HUDEP-2 (cell line): ENCODE results near the gene GSX2.

Source experiments
- DNase-seq, 76 experiments: peaks; one replicate each; lab custom pipeline; 2025; ENCODE audit not compliant: unreplicated experiment in 76 of 76; lab: John Stamatoyannopoulos, UW

GSX2 gene

DNA sequence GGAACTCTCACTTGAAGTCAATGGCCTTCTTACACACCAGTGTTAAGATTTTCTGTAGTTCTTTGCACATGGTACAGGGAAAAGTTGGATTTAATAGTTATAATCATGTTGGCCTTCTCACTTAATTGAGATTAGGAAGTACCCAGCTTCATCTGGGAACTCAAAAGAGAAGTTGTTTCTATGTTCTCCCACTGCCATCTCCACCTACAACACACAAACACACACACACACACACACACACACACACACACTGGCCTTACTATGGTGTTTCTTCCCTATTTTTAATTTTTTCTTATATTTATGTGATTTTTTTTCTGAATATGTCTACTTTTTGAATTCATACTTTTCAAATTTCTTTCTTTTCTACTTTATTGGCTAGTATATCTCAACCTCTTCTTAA is 25.6 kb upstream of the GSX2 start:
- DNase-seq = no peak

DNA sequence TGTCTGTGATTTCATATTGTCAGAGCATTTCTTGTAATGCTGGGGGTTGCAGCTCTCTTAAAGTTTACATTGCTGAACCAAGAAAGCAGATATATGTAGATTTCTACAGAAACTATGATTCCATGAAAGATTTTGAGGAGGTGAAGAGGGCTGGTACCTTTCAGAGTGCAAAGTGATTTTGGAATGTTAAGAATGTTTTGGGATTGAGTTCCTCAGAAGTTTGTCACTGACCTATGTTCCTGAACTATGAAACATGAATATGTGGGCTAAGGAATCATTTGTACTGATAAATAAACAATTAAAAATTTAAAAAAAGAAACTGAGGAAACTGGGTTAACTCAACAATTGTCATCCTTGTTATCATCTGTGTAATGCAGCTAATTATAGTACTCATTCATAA is 23.3 kb upstream of the GSX2 start:
- DNase-seq = no peak

DNA sequence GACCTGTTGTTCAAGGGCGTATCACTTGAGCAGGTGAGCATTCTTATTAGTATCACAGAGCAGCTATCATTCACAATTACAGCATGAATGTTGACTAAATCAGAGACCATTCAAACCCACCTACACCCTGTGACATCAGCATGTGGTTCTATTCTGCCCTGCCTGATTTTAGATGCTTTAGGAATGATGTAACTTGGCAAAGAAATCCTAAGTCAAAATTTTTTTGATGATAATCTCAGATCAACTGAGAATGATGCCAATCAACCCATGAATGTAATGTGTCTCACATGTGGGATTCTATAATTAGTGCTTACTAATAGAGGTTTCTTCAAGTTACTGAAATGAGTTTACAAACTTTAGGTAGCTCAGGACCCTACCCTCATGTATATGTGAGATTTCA is 22.2 kb upstream of the GSX2 start:
- no peak for DNase-seq

DNA sequence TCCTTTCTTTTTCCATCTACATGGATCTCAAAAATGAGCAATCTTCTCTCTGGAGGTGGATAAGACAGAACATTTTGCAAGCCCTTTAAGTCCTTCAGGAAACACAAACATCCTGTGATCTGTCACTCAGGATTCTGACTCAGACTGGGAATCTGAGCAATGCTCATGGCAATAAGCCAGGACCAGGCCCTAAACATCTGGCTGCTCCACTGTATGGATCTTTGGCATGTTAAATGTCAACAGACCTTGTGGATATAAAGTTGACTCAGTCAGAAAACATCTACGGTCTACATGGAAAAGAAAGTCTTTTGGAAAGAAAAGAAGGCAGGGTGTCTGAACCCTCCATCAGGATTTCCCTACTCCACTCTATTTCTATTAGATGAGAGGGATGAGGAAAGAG is 17.8 kb upstream of the GSX2 start:
- DNase-seq = no peak

DNA sequence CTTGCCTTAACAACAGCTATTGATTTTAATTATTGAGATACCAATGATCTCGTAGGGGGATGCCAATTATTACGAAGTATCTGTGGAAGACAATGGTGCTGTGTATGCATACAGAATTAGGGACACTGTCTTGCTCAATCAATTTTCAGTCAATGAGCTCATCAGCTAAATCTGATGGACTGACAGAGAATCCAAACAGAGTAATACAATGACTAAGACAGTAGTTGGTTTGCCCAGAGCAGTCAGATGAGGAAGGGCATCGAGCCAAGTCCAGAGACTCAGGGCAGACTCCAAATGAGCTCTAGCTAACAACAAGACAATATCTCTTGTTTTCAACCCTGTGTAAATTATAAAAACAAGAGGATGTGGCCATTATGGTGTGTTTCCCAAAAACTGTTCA is 14.7 kb upstream of the GSX2 start:
- DNase-seq = peak in 1 of 76 experiments; percentile 3

DNA sequence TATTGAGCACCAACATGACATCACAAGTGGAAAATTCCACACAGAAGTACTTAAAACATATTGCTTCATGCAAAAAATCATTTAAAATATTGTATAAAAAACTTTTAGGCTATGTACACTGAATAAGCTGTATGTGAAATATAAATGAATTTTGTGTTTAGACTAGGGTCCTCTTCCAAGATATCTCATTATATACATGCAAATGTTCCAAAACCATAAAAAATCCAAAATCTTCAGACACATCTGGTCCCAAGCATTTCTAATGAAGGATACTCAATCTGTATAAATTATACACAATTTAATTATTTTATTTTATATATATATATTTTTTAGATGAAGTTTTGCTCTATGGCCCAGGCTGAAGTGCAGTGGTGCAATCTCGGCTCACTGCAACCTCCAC is 10.1 kb upstream of the GSX2 start:
- no peak for DNase-seq

DNA sequence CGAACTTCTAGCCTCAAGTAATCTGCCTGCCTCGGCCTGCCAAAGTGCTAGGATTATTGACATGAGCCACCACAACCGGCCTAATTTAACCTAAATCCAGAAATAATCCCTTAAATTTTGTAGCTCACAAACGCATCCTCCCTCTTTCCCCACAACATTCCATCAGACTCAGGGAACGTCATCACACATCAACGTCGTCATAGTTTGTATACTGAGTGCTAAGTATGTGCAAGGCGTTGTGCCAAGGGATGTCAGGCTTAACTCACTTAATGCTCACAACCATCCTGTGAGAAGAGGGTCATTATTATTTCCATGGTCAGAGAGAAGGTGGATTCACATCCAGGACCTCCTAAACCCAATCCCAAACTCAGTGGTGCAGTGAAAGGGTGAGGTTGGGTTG is 9.6 kb upstream of the GSX2 start:
- DNase-seq = no peak

DNA sequence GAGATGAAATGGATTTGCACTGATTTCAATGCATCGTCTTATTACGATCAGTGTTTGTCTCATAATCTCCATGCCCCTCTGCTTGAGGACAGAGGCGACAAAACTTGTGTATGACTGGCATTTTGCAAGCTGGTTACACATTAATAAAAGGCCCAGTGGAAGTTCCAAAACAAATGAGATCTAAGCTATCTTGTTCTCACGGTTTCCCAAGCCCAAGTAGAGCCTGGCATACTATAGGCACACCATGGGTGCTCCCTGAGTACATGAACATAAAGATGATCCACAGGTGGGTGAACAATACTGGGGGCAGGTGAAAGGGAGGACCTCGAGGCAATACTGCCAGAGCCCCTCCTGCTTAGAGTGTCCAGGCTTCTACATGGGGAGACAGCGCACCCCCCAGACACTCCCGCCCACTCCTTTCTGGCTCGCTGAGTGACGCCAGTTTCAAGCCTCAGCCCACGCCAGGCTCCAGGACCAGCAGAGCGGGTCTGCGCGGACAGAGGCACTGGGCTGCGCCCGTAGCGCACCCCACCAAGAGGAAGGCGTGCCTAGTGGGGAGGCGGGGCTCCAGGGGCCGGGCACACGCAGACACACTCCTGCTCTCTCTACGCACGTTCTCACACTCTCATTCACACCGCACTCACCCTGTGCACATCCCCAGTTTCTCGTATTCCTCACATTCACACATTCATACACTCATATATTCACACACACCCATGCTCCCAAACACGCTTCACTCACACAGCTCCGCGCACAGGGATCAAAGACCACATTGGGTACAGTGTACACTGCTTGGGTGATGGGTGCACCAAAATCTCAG is 8.9 kb upstream of the GSX2 start:
- DNase-seq = no peak

DNA sequence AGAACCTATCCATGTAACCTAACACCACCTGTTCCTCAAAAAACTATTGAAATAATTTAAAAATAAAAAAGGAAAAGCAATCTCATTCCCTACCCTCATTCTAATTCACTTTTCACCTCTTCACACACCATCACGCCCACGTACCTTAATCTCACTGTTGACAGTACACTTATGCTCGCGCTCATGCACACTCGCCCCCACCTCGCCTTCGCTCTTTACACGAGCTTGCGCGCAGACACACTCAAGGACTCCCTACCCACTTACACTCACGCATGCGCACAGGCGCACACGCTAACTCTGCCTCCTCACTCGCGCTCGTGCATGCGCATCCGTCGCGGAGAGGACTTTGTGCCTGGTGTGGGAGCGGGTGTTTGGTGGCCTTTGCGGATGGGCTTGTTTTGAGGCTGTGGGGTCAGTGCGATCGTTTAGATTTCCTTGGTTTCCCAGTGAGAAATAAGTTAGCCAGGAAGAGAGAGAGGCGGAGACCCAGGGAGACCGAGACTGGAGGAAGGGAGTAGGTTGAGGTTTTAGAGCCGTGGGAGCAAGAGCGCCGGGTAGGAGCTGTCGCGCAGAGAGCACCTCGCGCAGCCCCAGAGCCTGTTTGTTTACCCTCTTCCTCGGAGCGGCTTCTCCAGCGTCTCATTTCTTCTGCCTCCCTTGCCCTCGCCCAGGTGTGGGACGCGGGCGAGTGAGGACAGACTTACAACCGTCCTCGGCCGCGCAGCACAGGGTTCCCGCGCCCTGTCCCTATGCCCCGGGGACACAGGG is 8.1 kb upstream of the GSX2 start:
- DNase-seq = peak in 22 of 76 experiments; percentile 0 to 42 (median 19)

DNA sequence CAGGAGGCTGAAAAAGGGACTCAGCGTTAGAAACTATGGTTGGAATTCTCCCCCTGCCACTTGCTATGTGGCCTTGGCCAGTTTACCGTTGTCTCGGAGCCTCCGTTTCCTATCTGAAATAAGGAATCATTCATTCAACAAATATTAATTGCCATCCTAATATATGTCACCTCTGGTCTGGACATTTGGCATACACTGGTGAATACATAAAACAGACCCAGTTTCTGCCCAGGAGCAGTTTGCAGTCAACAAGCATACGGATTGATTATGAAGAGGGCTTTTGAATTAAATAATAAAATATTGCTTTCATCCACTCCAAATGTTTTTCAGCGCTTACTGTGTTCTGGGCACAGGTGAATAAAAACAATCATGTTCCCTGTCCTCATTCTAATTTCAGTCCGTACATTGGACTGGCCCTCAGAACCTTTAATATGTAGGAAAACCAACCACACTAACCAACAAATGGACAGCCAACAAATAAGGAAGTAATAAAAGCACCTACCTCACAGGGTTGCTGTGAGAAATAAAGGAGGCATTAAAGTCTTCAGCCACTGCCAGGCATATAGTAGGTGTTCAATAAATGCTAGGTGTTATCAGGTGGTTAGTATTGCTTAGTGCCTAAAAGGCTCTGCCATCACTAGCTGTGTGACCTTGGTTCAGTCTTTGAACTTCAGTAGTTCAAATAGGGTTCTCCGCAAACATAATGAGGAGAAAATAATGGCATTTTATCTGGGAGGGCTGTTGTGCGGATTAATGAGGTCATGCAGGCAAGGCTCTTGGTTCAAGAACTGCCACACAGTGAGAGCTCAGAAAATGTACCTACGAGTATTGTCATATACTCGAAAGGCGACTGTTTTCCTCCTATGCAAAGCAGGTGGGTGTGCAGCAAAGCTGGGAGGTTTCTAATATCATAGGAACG is 7.3 kb upstream of the GSX2 start:
- DNase-seq = no peak

DNA sequence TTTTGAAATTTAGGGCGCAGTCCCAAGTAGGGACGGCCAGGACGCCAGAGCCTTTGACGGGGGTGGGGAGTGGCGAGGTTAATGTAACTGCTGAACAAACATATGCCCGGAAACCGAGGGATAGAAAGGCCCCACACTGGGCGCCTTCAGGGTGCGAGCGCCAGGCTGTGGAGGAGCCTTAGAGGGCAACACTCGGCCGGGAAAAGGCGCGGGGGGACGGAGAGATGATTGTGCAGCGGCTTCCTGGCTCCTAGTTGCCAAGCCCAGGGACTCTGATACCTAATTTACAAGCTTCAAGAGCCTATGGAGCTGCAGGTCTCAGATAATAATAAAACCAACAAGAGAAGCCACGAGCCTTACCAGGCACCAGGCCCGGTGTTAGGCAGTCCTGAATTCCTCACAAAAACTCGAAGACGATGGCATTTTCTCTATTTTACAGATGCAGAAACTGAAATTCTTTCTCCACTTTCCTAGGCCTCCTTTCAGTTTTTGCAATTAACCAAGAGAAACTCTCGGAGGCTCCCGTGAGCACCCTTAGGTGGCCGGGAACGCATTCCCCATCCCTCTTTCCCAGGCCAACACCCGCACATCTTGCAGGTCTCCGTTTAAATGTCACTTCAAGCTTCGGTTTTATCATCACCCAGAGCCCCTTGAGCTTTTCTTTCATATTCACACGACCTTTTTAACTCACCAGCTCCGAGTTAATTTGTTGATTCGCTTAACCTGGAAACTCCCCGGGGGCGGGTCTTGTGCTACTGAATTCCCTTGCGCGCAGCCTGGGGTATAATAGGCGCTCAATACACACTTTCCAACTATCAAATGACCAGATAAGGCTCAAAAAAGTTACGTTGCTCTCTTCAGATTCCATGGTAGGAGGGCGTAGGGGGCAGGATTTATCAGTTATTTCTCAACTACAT is 6.4 kb upstream of the GSX2 start:
- DNase-seq = no peak

DNA sequence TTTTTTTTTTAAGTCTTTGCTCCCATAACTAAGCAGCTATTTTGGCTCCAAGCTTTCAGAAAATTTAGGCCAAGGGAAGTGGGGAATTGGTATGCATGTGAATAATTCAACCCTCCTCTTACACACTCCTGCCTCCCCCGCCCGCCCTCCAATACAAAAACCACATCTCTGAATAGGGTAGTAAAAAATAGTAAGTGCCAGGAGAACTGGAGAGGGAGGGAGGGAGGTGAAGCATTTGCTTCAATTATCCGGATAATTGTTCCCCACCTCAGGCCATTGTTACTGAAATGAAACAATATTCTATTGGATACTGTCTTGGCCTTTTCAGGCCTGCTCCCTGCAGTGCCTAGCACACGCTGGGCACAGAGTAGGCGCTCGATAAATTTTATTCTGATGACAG is 5.5 kb upstream of the GSX2 start:
- DNase-seq = no peak

DNA sequence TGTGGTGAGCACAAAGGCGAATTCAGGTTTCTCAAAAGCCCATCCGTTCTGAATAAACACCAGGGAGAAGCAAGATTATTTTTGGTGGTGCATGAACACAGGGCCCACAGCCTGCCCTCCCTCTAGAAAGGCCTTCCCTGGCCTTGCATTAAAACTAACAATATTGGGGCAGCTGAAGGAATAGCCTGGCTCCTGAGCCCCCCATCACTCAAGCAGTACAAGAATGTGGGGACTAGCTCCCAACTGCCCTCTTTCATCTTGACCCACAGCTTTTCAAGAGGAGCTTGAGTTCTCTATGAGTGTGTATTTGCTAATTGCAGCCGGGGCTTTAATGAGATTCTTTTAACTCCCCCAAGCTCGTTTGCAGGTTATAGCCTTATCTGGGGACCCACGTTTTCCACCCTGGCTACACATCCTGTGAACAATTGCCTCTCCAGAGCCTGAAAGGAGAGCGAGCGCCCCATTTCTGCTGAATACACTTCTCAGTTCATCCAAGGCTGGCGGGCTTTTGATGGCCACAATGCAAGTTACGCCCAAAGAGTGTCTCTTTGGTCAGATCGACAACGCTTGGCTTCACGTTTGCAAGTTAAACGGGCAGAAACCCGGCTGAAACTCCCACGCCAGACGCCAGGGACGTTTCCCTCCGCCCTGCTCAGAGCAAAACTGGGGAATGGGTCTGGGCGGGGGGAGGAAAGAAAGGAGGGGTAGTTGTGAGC is 4.7 kb upstream of the GSX2 start:
- no peak for DNase-seq

DNA sequence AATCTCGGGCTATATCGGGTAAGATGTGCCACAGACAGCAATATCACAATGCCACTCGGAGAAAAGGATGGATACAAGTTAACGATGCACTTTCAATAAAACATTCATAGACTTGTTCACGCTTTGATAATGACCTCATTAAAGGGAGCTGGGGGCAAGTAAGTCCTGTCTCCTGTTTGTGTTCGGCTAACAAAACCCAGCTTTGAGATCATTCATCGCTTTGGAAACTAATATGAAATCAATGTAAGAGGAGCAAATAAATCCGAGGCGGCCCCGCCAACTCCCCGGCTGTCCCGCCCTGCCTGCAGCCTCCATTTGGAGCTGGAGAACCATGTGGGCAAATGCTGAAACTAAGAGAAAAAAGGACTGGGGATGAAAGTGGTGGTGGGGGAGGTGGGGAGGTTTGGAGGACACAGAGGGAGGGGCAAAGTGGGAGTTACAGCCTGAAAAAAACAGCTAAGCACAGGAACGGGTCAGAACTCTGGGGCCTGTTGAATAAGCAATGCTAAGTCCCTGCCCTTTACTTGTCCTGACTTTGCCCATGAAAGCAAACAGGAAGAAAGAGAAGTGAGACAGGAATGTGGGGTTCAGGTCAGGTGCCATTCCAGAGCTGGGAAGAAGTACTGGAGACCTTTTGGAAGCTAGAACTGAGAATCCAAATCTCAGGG is 3.5 kb upstream of the GSX2 start:
- DNase-seq = no peak

DNA sequence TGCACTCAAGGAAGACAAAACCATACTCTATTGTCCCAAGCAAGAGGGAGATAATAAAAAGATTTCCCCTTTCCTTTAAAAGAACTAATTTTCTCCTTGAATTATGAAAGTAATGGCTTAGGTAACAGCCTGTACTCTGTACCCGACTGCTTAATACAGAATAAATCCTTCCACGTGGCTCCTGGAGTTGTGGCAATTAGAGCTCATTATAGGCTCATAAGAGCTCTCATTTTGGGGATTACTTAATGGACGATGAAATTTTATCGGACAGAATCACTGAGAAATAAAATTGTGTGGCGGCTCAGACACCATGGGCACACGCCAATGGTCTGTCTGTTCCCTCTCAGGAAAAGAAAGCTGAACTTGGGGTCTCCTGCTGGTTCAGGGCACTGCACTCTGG is 2.8 kb upstream of the GSX2 start:
- DNase-seq = no peak

DNA sequence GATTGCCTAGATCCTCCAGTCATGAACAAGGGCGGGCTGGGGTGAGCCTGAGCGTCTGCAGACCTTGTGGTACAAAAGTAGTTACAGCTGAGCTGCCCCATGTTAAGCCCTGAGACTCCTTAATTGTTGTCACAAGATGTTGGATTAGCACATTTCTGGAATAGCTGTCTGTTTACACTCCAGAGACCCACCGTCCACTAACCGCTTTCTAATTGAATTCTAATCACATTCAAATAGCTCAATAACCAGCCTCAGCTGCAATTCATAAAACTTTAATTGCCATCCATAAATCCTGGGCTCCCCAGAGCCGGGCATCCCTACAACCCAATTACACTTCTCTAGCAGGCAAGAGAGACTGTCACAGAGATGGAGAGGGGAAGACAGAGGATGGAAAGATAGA is 1.6 kb upstream of the GSX2 start:
- DNase-seq = no peak

DNA sequence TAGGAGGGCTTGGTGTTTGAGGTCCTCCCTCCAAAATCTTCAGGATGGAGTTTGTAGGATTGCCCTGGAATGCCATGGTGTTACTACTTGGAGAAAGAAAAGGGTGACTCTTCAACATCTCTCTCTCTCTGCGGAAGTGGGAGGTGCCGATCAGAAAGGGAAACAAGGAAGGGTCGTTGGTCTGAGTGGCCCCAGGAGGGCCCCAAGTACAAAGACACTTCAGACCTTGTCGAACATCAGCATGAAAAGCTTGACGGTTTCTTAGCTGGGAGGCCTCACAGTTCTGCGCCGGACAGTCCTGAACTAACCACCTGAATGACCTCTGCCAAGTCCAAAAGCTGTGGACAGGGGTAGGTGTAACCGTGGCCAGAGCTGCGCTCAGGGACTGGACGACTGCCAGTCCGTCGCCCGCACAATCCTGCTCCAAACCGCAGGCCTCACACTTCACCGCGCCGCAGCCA is 646 bp upstream of the GSX2 start:
- no peak for DNase-seq

DNA sequence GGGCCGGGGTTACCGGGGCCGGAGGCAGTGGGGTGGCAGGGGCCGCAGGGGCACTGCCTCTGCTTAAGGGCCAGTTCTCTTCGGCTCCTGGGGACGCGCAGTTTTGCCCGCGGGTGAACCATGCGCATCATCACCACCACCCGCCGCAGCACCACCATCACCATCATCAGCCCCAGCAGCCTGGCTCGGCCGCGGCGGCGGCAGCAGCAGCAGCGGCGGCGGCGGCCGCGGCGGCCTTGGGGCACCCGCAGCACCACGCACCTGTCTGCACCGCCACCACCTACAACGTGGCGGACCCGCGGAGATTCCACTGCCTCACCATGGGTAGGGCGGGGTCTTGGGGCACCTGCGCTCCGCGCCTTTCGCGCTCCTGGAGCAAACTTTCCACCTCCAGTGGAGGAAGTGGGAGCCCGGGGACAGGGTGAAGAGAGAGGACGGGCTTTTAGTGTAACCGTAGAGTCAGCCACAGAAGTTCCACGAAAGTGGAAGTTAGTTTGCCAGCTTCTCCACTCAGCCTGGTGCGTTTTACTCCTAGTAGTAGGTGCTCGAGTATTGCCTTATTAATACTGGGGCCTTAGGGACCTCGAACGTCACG is 729 bp downstream of the GSX2 start:
- DNase-seq = no peak
